ENCODE results near the gene TAS1R2. TPM values are rescaled to one million over a fixed set of nuclear protein-coding genes. Genes with fewer than 3 reads are reported as not detected.

TAS1R2 gene
- total and polyA plus RNA-seq, 10 donors: not detected

DNA sequence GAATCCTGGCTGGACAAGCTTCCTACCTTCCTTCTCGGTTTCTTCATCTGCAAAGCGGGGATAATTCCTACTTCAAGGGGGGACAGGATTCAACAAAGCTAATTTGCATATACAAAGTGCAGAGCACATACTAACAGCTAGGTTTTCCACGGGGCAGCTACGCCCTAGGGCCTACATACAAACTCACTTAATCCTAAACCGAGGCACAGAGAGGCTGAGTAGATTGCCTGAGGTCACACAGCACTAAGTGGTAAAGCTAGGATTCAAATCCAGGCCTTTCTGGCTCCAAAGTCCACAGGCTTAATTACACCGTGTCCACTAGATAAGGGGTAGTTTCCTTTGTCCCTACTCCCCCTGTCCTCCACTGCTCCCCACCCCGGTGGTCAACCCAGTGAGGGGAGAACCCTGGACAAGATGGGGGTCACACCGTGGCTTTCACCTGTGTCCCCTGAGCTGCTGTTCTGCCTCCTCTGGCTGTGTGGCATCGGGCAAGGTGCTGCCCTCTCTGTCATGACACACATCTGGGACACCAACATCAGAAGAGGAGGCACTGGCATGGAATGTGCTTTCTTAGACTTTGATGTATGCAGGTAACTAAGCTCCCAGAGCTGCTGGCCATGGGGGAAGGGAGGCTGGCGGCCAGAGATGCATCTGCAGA lies 44.5 kb downstream of the TAS1R2 start:
- 53 to 73% (median 62%) methylated on average over 9 to 10 of the region's 10 CpGs for WGBS, 5 donors
- peaks cover 0 to 15% (median 7%) of the 10 kb centered on the region in 6 donors for H3K4me1 ChIP-seq
- no peaks in the 10 kb centered on the region for H3K36me3 ChIP-seq
- H3K27me3 ChIP-seq (replicated peaks in 1 of 7): peaks cover 0 to 46% (median 11%) of the 10 kb centered on the region in 7 donors
- no peak for DNase-seq
- TF ChIP-seq, protein P1, sequence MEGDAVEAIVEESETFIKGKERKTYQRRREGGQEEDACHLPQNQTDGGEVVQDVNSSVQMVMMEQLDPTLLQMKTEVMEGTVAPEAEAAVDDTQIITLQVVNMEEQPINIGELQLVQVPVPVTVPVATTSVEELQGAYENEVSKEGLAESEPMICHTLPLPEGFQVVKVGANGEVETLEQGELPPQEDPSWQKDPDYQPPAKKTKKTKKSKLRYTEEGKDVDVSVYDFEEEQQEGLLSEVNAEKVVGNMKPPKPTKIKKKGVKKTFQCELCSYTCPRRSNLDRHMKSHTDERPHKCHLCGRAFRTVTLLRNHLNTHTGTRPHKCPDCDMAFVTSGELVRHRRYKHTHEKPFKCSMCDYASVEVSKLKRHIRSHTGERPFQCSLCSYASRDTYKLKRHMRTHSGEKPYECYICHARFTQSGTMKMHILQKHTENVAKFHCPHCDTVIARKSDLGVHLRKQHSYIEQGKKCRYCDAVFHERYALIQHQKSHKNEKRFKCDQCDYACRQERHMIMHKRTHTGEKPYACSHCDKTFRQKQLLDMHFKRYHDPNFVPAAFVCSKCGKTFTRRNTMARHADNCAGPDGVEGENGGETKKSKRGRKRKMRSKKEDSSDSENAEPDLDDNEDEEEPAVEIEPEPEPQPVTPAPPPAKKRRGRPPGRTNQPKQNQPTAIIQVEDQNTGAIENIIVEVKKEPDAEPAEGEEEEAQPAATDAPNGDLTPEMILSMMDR (IDR thresholded peaks at IDR 0.05 in 8 of 11, conservative IDR thresholded peaks at IDR 0.05 in 3 of 11): no peak
- TF ChIP-seq POLR2AphosphoS5 (IDR thresholded peaks at IDR 0.05) (no peak), POLR2A (IDR thresholded peaks at IDR 0.05) (no peak)
- H3K9me3 ChIP-seq: no peaks in the 10 kb centered on the region
- no peak overlapping the region for H3K27ac ChIP-seq
- no peak overlapping the region for H3K4me3 ChIP-seq
- intact Hi-C loops (cut with DNase I; ENCODE audit: low total_unique reads): no loop called here

- no peaks in the 10 kb centered on the region for H3K36me3 ChIP-seq
- H3K27ac ChIP-seq: no peak overlapping the region
- H3K4me1 ChIP-seq: peaks cover 0 to 17% (median 8%) of the 10 kb centered on the region in 6 donors
- H3K4me3 ChIP-seq: no peak overlapping the region
- DNase-seq: no peak
- peaks cover 0 to 41% (median 5%) of the 10 kb centered on the region in 7 donors for H3K27me3 ChIP-seq (replicated peaks in 1 of 7)
- no peaks in the 10 kb centered on the region for H3K9me3 ChIP-seq
- TF ChIP-seq, protein P1 (IDR thresholded peaks at IDR 0.05 in 8 of 11, conservative IDR thresholded peaks at IDR 0.05 in 3 of 11): no peak
- TF ChIP-seq POLR2AphosphoS5 (IDR thresholded peaks at IDR 0.05) (no peak), POLR2A (IDR thresholded peaks at IDR 0.05) (no peak)
- WGBS, 5 donors: 28 to 52% (median 32%) methylated on average over 6 of the region's 6 CpGs
- intact Hi-C loops (cut with DNase I; ENCODE audit: low total_unique reads): no loop called here
These were observed 45.0 kb downstream of the TAS1R2 start for GRCh38 chr1:18814425-18814824.

DNA sequence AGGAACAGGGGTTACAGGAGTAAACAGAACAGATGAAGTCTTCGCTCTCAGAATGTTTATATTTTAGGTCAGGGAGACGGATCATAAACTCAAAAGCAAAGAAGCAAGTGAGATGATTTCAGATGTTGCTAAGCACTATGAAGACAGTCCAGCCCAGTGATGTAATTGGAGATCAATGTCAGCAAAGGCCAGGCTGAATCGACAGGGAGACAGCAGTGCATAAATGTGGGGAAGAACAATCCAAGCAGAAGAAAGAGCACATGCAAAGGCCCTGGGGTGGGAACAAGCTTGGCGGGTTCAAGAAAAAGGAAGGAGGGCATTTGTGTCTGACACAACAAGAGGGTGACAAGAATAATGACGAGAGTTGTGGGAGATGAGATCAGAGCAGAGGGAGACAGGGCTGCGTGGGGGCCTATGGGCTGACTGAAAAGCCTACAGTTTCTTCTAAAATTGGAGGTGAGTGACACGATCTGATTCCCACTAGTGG lies 47.0 kb downstream of the TAS1R2 start:
- no peak for DNase-seq
- no peak overlapping the region for H3K27ac ChIP-seq
- no peaks in the 10 kb centered on the region for H3K36me3 ChIP-seq
- H3K9me3 ChIP-seq: no peaks in the 10 kb centered on the region
- peaks cover 0 to 37% (median 0%) of the 10 kb centered on the region in 7 donors for H3K27me3 ChIP-seq (replicated peaks in 1 of 7)
- H3K4me3 ChIP-seq: no peak overlapping the region
- TF ChIP-seq POLR2A (IDR thresholded peaks at IDR 0.05) (no peak), POLR2AphosphoS5 (IDR thresholded peaks at IDR 0.05) (no peak)
- TF ChIP-seq, protein P1 (IDR thresholded peaks at IDR 0.05 in 8 of 11, conservative IDR thresholded peaks at IDR 0.05 in 3 of 11): no peak
- intact Hi-C loops (cut with DNase I; ENCODE audit: low total_unique reads): no loop called here
- H3K4me1 ChIP-seq: peaks cover 0 to 17% (median 8%) of the 10 kb centered on the region in 6 donors
- WGBS, 5 donors: 77 to 92% (median 85%) methylated on average over 7 of the region's 7 CpGs

GRCh38 chr1:18811733-18812452 lies 47.6 kb downstream of the TAS1R2 start:
- Histone ChIP-seq H3K9me3 (no peaks in the 10 kb centered on the region), H3K27me3 (replicated peaks in 1 of 7) (peaks cover 0 to 41% (median 0%) of the 10 kb centered on the region in 7 donors), H3K4me3 (no peak overlapping the region), H3K27ac (no peak overlapping the region), H3K36me3 (no peaks in the 10 kb centered on the region), H3K4me1 (peaks cover 0 to 17% (median 8%) of the 10 kb centered on the region in 6 donors)
- intact Hi-C loops (cut with DNase I; ENCODE audit: low total_unique reads): no loop called here
- 65 to 77% (median 71%) methylated on average over 7 of the region's 7 CpGs for WGBS, 5 donors
- DNase-seq: no peak
- TF ChIP-seq POLR2A (IDR thresholded peaks at IDR 0.05): no peak
- TF ChIP-seq, protein P1 (IDR thresholded peaks at IDR 0.05 in 8 of 11, conservative IDR thresholded peaks at IDR 0.05 in 3 of 11): no peak
- no peak for TF ChIP-seq POLR2AphosphoS5 (IDR thresholded peaks at IDR 0.05)
